Measurements from ENCODE around the gene TNFSF11. TPM values are rescaled to one million over a fixed set of nuclear protein-coding genes. Genes with fewer than 3 reads are reported as not detected.

TNFSF11 gene
- total RNA-seq, 2 donors from 2014 or later: not detected

Other genes starting within 250 kb of the TNFSF11 start
- gene FAM216B, start 207.4 kb downstream of the TNFSF11 start, total RNA-seq: 10 to 100 TPM; 22.0 to 23.5 TPM